Left lung (tissue), 10 donors: Measurements from ENCODE around the gene ADGRB2. TPM values are rescaled to one million over a fixed set of nuclear protein-coding genes. Genes with fewer than 3 reads are reported as not detected.
A peak's percentile ranks its signal among the peaks of the same experiment; 100 is the strongest.

ENCODE experiments used
- ATAC-seq: fragments of 200-7000 bp; cut with Tn5 transposase; one replicate; pipeline ENCODE4 v1.9.1; 2020; ENCODE audit warnings: moderate library complexity
- DNase-seq, 4 donors: peaks; one replicate each; pipeline ENCODE4 v3.0.0-alpha.2; 2013 to 2020
- H3K27ac ChIP-seq, 2 donors: fragments of 200-600 bp; sonication (generic) in 1 of 2; one replicate each; pipeline versions ENCODE4 v1.5.0 to v1.8.0; 2020 to 2021
- H3K27me3 ChIP-seq, 2 donors: fragments of 200-600 bp; sonication (generic) in 1 of 2; one replicate each; pipeline versions ENCODE4 v1.5.0 to v1.8.0; 2020 to 2021
- H3K36me3 ChIP-seq, 2 donors: fragments of 200-600 bp; sonication (generic) in 1 of 2; one replicate each; pipeline versions ENCODE4 v1.5.0 to v1.8.0; 2020 to 2021
- H3K4me1 ChIP-seq, 2 donors: fragments of 200-600 bp; one replicate each; pipeline ENCODE4 v1.8.0; 2021
- H3K4me3 ChIP-seq, 2 donors: fragments of 200-600 bp; sonication (generic) in 1 of 2; one replicate each; pipeline versions ENCODE4 v1.5.0 to v1.8.0; 2020 to 2021; ENCODE audit warnings: mild to moderate bottlenecking in 1 of 2
- H3K9me3 ChIP-seq, 2 donors: fragments of 200-600 bp; sonication (generic) in 1 of 2; one replicate each; pipeline versions ENCODE4 v1.5.0 to v1.8.0; 2020 to 2021
- intact Hi-C, 2 donors: fragments of 100-400 bp; cut with DNase I; formaldehyde crosslinking; loops; one replicate each; pipeline versions ENCODE4 v1.11.2 to v1.14.2; 2022
- polyA plus RNA-seq, 6 donors: library from polyadenylated mRNA; unstranded; fragments of 120-200 nt; gene quantifications; one replicate each; pipeline ENCODE4 v1.2.1, GENCODE V29; 2013; ENCODE audit not compliant: insufficient read length in 6 of 6
- total RNA-seq, 2 donors: library from RNA; stranded (reverse); fragmentation: NEBNext Ultra II Directional; extraction: Animal tissue kit (Norgen Biotek cat#: 25700); gene quantifications; one replicate each; pipeline ENCODE4 v1.2.1, GENCODE V29; 2021
- TF ChIP-seq, protein P1 (sequence below), 2 donors: fragments of 200-600 bp; sonication (generic) in 1 of 2; IDR thresholded peaks; one replicate each; pipeline versions ENCODE4 v1.5.0 to v1.8.0; 2021; ENCODE audit warnings: antibody characterized with exemption in 2 of 2
- donor health status: DM: no; HTN: yes; CAD: no.
- donor health status: DM: no; HTN: no; CAD: no.

ADGRB2 gene
- total and polyA plus RNA-seq, 8 donors, result 1.8 to 27.1 (median 16.7) TPM

DNA sequence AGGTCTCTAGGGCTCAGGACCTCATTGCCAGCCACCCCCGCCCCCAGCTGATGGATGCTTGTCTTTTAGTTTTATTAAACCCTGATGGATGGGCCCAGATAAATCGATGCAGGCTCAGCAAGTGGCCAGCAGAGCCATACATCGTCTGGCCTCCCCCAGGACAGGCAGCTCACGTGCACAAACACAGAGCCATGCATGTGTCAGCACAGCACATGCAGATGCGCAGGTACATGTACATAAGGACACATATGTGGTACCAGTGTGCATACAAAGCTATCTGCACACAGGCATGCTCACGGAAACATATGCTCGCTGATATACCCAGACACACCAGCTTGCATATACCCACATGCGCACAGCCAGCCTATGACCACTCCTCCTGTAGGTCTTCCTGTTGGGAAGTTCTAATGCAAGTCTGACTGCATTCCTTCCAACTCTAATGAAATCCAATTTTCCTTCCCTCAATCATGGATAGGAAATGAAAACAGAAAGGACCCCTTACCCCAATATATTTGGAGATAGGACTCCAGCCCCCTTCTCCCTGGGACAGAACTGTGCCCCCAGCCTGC is 61.2 kb downstream of the ADGRB2 start:
- intact Hi-C loops, result no loop called here
- H3K27ac ChIP-seq, result peak overlapping the region in 1 of 2 donors; percentile 84
- ATAC-seq, result no peak

DNA sequence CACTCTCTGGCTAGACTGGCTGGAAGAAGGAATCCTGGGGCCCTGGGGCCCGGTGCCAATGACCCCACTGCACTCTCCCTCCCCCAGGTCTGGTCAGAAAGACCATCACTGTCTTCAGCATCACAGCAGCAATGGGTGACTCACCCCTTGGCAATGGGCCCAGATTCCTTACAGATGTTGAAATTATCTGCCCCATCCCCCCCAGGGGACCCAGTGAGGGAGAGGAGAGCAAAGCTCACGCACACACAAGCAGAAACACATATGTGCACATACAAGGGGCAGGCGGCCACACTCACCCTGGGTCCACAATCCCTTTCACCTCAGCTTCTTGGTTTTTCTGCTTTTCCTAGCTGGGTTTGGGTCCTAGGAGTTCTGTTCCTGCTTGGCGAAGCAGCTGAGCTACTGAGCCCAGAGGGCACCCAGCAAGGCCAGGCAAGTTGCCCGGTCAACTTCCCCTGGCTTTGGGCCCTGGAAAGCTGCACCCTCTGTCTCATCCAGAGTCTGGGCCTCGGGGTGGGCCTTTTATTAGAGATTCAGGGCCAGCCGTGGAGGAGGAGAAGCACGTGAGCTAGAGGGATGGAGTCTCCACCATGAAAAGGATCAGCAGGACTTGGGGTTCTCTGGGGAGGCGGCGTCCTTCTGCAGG is 62.9 kb downstream of the ADGRB2 start:
- Histone ChIP-seq H3K4me1 (peaks cover 13 to 17% of the 10 kb centered on the region in 2 donors), H3K27ac (peak overlapping the region in 1 of 2 donors; percentile 53), H3K9me3 (no peaks in the 10 kb centered on the region), H3K27me3 (peaks cover 17 to 50% of the 10 kb centered on the region in 2 donors), H3K4me3 (peak overlapping the region in 1 of 2 donors; percentile 31), H3K36me3 (no peaks in the 10 kb centered on the region)
- TF ChIP-seq, protein P1, sequence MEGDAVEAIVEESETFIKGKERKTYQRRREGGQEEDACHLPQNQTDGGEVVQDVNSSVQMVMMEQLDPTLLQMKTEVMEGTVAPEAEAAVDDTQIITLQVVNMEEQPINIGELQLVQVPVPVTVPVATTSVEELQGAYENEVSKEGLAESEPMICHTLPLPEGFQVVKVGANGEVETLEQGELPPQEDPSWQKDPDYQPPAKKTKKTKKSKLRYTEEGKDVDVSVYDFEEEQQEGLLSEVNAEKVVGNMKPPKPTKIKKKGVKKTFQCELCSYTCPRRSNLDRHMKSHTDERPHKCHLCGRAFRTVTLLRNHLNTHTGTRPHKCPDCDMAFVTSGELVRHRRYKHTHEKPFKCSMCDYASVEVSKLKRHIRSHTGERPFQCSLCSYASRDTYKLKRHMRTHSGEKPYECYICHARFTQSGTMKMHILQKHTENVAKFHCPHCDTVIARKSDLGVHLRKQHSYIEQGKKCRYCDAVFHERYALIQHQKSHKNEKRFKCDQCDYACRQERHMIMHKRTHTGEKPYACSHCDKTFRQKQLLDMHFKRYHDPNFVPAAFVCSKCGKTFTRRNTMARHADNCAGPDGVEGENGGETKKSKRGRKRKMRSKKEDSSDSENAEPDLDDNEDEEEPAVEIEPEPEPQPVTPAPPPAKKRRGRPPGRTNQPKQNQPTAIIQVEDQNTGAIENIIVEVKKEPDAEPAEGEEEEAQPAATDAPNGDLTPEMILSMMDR (IDR thresholded peaks at IDR 0.05), result no peak
- intact Hi-C loops, result no loop called here
- DNase-seq (peak; percentile 43 to 84 (median 79)), ATAC-seq (peak; percentile 18)

More for the DNA sequence above, 61.2 kb downstream of the ADGRB2 start:
- Histone ChIP-seq H3K4me3 (peak overlapping the region; percentile 31 to 34), H3K4me1 (peaks cover 13 to 17% of the 10 kb centered on the region in 2 donors), H3K9me3 (no peaks in the 10 kb centered on the region), H3K27me3 (peaks cover 17 to 50% of the 10 kb centered on the region in 2 donors), H3K36me3 (no peaks in the 10 kb centered on the region)
- no peak for DNase-seq
- TF ChIP-seq, protein P1 (IDR thresholded peaks at IDR 0.05), result no peak

DNA sequence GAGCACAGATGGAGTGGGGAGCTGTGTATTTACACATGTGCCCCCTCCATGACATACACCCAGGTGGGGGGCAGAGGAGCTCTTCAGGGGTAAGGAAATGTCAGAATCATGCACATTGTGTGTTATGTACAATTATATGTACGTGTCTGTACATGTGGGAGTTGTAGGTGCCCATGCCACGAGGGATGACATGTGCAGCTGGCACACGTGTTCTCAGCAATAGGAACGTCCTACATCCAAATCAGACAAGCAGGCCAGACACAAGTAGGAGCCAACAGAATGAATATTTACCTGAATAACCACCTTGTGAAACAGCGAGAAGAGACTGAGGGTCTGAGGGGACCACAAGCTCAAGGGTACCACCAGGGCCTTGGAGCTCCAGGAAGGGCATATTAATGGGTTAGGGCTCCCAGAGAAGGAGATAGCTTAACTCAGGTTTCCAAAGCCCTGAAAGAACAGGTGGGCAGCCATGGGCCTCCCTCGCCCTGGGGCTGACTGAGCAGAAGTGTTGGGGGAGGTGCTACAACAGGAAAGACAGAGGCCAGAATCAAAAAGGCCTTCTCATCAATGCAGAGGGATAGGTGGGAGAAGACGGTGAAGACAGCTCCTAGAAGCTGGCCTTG is 63.6 kb downstream of the ADGRB2 start:
- H3K4me1 ChIP-seq, result peaks cover 13 to 17% of the 10 kb centered on the region in 2 donors

DNA sequence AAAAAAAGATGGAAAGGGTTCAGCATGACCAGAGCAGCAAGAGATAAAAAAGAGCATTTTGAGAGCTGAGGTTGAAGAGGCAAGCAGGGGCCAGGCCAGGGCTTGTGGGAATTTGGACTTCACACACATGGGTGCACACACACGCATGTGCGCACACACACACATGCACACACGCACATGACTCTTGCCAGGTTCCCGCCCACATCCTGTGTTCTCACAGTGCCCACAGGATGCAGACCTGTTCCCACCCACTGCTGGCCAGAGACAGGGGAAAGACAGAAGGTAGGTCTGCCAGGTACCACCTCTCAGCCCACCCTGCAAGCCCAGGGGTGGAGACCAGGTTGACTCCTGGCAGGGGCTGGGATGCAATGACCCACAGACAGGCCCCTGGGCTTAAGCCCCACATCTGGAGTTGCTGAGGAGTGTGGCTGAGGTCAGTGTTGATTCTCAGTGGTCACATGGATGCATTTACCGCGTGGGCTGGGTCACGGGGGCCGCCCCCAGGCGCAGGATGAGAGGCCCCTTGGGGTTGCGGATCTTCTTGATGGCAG is 64.7 kb downstream of the ADGRB2 start:
- Histone ChIP-seq H3K36me3 (no peaks in the 10 kb centered on the region), H3K9me3 (no peaks in the 10 kb centered on the region), H3K4me1 (peaks cover 6% of the 10 kb centered on the region in 2 donors), H3K27ac (no peak overlapping the region), H3K27me3 (peaks cover 10 to 38% of the 10 kb centered on the region in 2 donors), H3K4me3 (no peak overlapping the region)
- DNase-seq, result peak in 1 of 4 donors; percentile 37
- TF ChIP-seq, protein P1 (IDR thresholded peaks at IDR 0.05), result no peak
- no peak for ATAC-seq
- intact Hi-C loops, result no loop called here

More for the DNA sequence above, 63.6 kb downstream of the ADGRB2 start:
- no peak for ATAC-seq
- Histone ChIP-seq H3K27me3 (peaks cover 17 to 49% of the 10 kb centered on the region in 2 donors), H3K9me3 (no peaks in the 10 kb centered on the region), H3K27ac (peak overlapping the region in 1 of 2 donors; percentile 53), H3K36me3 (no peaks in the 10 kb centered on the region), H3K4me3 (no peak overlapping the region)
- intact Hi-C loops, result no loop called here
- TF ChIP-seq, protein P1 (IDR thresholded peaks at IDR 0.05), result no peak
- peak in 1 of 4 donors; percentile 4 for DNase-seq
